GM19023 (cell line): ENCODE results near the gene TOM1L2.
"Not testable (repeated sequence)": the region's sequence is repeated elsewhere in the genome, so short reads cannot be mapped to it uniquely, and the experiment has no call there.

Experiments
- ATAC-seq: cut with Tn5 transposase; IDR thresholded peaks from one replicate; pipeline ENCODE4 v1.9.1; 2021; ENCODE audit warnings: mild to moderate bottlenecking, moderate library complexity; ENCODE audit not compliant: unreplicated experiment

The TOM1L2 gene

DNA sequence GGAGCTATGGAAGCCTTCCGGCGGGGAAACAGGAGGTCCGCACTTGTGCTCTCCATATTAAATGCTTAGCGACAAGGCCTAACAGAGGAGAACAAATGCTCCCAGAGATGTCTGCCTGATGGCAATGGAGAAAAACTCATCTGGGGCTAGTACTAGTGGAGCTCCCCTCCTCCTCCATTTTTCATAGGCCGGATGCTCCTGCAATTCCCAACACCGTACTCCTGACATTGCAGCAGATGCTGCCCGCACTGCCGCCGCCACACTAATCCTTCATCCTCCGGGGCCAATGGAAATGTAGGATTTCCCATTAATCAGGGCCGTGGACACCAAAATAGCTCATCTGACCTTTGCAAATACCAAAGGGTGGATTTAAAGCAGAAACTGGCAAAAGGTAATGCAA, 27.5 kb downstream of the TOM1L2 start:
- no peak for ATAC-seq

DNA sequence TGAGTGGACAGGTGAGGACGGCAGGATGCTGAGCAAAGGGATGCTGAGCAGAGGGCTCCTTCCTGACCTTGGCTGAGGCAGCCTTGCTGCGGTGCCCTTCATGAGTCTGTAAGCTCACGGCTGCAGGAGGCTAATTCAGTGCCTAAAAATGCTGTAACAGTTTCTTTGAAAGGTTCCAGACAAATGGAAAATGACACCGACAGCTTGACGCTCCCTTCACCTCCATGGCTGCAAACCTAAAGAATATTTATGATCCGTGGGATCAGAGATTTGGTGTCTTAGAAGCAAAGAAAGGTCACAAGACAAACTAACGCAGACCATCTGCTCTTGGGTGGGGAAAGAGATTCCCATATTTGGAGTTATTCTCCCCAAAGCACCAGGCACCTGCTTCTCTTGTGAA, 28.0 kb downstream of the TOM1L2 start:
- no peak for ATAC-seq

DNA sequence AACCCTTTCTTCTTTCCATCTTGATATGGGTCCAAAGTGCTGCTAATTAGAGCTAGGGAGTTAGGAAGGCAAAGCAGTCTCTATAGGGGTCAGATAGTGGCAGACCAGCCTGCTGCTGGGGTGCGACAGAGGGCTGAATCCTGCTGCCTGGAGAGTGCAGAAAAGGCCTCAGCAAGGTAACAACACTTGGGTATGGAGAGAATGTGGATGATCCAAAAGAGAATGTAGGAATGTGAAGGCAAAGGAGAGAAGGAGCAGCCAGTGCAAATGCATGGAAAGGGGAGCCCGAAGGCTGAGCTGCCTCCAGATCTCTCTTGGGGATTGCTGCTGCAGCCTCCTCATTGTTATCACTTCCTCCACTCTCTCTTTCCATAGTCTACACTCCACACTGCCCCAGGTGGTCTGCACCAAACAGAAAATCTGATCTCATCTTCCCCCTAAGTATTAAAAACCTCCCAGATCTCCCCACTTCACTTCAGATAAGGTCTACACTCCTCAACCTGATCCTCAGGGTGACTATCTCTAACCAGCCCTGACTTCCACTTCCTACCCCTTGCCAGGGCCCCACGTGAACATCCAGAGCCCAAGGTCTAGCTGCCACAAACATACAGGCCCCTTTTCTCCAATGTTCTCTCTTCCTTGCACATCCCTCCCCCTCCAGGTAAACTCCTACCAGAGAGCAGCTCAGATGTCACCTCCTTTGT, 28.8 kb downstream of the TOM1L2 start:
- ATAC-seq = no peak

DNA sequence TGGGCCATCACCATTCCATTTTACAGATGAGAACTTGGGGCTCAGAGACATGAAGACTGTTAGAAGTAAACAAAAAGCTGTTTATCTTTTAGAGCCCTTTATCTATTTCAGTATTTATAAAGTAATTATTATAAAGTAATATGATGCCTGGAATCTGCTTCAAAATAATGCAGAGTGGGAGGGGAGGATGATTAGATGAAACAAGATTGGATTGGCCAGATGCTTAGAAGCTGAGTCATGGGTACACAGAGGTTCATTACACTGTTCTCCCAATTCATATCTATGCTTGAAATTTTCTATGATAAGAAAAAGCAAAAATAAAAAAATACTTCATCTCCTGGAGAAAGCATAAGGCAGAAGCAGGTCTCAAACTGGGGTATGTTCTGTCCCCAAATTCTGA, 29.4 kb downstream of the TOM1L2 start:
- no peak for ATAC-seq

DNA sequence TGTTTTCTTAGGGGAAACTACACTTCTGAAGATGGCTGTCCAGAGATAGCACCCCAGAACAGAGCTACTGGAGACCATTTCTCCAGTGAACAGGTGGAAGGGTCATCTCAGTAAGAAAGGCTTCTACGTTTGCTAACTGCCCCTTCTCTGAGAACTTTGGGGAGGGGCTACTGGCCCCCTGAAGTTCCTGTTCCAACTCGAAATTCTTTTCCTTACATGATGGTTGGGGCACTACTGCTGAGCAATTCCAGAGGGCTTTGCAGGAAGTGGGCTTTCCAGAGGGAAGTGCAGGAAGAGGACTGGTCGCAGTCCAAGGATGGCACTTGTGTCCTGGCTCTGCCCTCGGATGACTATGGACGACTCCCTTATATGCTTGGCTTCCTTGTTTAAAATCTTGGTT, 31.2 kb downstream of the TOM1L2 start:
- ATAC-seq = no peak

DNA sequence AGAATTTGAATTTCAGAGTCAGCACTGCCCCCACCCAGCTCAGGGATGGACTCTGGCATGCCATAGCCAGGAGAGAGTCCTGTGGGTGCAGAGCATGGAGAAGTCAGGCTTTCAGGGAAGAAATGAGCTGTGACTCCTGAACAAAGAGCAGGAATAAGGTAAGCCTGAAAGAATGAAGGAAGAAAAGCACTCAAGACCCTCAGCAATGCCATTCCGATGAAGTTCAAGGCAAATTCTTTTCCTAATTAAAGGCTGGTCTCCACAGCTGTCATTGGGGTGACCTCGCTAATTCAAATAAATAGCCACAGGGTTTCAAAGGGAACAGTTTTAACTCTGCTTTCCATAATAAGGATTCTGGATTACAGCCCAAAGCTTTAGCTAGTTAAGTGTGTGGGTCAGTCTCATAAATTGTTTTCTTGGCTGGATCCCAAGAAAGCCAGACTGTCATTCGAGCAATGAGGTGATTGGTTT, 31.7 kb downstream of the TOM1L2 start:
- ATAC-seq = no peak

DNA sequence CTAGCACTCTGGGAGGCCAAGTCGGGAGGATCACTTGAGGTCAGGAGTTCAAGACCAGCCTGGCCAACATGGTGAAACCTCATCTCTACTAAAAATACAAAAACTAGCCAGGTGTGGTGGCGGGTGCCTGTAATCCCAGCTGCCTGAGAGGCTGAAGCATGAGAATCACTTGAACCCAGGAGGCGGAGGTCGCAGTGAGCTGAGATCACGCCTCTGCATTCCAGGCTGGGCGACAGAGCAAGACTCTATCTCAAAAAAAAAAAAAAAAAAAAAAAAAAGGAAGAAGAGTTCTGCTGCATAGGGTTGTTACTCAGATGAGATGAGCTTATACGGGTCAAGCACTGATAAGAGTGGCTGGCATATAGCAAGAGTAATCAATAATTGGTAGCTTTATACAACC, 32.3 kb downstream of the TOM1L2 start:
- not testable (repeated sequence) for ATAC-seq

DNA sequence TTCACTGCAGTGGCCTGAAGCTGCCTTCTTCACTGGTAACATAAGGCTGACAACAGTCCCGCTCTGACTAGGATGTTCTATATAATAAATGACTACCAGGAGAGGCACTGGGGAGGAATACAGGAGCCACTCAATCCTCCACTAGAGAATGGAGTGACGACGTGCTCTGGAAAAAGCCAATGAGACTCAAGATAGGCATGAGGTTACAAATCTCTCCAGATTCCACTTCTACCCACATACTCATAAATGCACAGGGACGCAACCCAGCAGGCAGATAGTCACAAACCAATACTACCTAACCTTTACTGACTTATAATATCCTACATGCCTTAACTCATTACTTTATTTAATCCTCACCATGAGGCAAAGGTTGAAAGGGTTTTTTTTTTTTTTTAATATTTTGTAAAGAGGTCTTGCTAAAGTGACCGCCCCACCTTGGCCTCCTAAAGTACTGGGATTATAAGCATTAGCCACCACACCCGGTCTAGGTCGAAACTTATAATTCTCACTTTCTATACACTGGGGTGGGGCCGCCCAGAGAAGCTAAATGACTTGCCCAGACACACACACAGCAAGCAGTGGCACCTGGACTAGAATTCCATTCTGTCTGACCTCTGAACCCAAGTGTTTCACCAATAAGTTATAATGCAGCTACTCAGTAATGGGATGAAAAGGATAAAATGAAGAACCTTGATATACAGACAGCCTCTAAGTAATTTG, 33.7 kb downstream of the TOM1L2 start:
- no peak for ATAC-seq

DNA sequence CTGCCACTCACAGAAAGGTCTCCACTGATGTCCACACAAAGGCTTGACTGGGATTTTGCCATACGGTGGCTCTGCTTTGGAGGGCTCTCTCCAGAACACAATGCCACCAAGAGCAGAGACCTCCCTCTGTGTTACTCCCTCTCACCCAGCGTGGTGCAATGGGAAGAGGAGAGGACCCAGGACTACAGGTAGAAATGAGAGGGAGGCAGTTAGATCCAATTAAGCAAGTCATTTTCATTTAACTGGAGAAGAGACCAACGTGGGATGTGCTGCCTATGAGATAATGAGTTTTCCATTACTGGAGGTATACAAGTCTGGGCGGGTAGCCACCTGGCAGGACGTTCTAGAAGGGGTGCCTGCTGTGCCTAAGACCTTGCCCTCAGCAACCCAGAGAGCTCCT, 34.2 kb downstream of the TOM1L2 start:
- no peak for ATAC-seq

DNA sequence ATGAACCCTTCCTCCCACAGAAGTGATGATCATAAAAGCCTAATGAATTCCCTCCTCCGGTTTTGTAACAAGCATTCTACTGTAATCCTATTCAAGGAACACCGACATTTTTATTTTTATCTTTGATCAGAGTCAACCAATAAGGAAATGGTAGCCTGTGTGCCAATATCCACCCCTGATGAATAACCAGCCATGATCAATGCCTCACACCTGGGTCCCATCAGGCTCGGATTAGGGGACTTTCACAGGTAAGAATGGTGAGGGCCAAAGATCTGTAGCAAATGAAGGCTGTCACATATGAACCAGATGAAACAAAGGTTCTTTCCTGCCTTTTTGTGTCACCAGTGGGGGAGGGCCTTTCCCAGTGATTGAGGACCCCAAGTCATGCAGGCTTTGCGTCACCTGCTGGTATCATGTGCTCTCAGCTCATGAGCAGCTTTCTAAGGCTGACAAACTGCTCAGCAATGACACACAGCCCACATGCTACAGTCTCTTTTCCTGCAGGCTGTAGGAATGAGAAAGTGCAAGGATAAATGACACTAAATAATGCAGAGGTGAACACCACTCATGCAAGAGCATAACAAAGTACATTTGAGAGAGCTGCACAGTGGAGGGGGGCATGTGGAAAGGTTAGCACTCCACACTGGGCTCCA, 34.9 kb downstream of the TOM1L2 start:
- no peak for ATAC-seq

DNA sequence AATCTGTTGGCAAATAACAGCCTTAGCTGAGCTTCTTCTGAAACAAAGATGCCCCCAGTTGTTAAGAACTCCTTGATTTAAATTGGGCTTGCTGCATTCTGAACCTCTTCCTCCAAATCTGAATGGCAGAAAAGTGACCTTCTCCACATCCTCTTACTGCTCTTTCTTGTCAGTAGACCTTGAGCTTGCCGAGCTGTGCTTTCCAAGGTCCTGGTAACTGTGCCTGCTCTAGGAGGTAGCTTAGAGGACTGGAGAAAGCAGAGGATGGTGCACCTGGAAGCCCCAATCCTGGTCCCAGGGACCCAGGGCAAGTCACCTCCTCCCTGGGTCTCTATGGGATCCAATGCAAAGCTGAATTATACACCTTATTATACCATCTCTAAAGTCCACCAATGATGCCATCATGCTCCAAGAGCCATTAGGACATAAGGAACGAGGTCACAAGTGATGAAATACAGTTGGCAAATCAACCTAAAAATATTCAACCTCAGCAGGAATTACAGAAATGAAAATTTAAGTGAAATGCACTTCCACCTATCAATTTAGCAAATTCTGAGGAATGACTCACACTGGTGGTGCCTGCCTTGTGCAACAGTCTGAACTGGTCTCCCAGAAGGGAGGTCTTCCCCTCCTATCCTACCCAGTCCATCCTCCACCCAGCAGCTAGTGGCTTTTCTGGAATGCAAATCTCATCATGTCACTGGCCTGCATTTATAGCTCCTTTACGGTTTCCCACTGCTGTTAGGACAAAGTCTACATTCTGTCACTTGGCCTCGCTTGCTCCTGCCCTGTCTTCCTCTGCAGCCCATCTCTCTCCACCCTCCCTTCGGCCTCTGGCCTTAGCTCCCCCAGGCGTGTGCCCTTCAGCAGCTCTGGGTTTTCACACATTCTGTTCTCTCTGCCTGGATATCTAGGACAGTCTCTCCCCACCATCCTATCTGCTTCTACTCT, 36.6 kb downstream of the TOM1L2 start:
- no peak for ATAC-seq

DNA sequence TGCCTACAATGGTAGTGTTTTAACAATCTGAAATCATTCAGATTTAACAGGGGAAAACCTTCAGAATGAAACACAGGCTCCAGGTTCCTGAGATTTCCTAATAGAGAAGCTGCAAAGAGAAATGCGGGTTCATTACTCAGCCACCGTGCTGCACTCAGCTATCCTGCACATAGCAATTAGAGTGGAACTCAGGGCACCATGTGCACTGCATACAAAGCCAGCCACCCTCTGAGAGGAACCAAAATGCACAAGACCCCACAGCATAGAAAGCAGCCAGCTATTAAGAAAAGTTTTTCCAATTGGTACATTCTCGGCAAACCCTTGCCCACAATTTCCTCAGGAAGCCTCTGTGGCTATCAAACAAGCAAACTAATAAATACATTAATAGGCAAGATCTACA, 37.4 kb downstream of the TOM1L2 start:
- ATAC-seq = no peak

DNA sequence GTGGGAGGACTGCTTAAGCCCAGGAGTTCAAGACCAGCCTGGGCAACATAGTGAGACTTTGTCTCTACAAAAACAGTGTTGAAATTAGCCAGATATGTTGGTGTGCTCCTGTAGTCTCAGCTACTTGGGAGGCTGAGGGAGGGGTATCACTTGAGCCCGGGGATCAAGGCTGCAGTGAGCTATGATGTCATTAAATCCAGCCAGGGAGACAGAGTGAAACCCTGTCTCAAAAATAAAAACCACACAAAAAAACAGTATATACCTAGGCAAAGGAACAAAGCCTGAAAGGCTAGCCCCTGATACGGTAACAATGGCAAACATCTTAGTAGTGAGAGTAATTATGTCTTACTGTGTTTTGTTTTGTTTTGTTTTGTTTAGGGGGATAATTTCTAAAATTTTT, 38.0 kb downstream of the TOM1L2 start:
- no peak for ATAC-seq

DNA sequence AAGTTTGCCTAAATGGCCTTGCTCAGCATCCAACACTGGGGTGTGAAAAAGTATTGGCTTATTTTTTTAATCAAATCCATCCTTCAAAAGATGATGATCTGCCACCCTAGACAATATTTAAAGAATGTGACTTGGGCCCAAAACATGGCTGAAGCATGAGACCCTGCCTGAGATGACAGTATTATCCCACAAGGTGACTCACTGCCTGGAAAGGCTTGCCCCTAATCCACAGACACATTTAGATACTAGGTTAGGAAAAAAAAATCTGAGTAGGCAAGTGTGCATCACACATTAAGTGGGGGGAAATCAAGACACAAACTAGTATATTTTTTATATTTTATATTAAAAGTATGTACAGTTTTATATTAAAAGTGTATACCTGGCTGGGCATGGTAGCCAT, 38.4 kb downstream of the TOM1L2 start:
- no peak for ATAC-seq

DNA sequence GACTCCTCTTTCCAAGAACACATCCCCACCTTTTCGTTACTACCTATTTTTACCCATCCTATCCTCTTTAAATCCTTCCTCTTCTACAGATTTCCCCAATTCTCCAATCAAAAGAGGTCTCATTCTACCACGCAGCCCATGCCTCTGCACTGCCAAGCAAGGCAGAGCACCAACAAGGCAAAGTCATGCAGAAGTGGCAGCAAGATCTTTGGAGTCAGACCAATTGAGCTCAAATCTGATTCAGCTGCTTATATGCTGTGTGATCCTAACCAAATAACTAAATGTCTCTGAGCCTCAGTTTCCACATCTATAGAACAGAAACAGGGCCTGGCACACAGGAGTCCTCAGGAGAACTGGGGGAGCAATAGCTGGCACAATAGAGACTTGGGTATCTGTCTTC, 41.0 kb downstream of the TOM1L2 start:
- ATAC-seq = no peak

DNA sequence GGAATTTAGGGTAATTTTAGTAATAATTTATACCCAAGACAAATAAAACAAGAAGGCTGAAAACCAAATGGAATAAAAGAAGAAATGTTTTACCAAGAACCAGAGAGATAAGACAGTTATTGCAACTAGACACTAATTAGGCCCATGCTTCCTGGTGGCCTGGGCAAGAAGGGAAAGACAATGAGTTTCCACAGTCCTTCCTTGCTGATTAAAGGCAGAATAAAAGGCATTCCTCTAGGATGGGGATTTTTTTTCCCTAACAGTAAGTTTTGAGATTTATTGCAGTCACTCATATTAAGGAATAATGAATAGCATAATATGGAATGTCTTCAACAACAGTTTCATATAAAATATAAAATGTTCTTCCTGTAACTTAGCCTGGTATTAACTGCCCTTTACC, 41.5 kb downstream of the TOM1L2 start:
- no peak for ATAC-seq

DNA sequence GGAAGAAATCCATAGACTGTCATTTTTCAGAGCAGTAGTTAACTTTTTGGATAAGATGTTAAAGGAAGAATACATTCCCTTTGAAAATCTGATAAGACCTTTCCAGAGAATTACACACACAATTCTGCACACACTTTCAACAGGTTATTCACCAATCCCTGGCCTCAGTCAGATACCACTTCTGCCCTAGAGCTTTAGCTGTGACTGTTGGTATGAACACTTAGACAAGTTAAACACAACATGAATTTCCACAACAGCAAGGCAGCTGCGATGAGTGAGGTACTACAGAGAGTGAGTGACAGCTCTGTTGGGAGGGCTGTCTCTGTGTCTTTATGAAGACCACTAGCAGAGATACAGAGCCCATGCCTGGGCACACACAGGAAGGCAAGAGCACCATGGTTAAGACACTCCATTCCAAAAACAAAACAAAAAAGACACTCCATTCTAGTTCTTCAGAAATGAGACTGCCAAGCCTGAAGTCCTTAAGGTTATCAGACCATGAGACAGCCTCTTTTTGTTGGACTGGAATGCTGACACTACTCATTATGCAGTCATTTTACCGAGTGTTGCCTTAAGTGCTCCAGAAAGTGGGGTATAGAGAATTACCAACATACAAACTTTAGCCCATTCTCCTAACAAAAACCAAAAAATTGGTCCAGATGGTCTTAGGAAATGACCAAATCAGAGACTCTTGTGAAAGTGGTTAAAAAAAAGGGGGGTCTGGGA, 42.4 kb downstream of the TOM1L2 start:
- no peak for ATAC-seq

DNA sequence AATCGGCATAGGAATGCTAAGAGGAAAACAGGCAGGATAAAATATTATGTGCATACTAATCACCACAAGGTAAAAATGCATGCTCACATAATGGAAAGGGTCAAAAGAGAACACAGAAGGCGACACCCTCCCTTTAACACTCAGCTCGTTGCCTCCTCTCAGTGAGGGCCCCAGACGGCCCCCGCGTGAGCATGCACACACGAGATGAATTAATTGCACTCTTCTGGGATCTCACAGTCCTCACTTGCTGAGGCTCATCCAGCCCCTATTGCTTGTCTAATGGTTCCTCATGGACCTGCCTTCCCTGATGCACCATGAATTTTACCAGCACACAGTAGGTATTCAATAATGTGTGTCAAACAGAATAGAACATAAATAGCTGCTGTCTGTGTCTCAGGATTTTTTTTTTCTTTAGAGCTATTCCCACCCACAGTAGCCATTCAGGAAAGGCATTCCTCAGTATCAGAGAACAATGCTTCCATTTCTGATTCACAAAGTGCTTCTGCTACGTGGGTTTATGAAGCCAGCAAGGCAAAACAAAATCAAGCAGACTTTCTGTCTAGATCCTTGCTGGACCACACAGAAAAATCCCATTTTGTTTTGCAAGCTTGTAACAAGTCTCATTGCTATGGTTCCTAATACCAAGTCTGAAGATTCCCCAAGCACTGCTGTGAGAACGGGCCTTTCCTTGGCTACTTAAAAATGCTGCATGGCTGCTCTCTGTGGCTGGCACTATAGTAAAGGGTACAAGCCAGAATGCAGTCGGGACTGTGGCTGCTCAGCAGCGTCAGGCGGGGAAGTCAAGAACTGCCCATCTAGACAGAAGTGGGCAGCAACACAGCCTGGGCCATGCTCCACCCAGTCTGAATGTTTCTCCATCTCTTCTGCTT, 43.6 kb downstream of the TOM1L2 start:
- ATAC-seq = no peak

DNA sequence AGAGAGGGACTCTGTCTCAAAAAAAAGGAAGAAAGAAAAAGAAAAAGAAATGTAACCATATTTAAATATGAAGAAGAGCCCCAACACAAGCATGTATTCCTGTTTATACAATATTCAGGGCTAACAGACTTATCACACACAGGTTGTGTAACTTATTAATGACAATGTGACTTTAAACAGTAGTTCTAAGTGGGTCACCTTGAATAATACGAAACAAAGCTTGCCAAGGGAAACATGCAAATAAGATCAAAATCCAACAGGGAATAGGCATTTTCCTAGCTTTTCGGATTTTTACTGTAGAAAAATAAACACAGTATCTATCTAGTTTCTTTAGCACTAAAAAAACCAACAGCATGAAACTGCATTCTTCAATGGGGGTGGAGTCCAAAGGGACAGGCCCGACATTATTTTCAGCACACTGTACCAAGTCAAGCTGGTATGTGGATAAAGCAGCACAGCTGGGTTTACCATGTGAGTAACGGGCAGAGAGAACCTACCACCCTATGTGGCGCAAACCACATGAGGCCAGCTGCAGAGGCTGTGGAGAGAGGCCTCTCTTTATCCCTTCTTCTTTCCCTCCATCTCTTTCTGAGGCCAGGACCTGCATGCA, 45.3 kb downstream of the TOM1L2 start:
- no peak for ATAC-seq
